Suprapubic skin (tissue), 4 donors: ENCODE results near the gene FRAS1.

Experiments
- CTCF ChIP-seq, 2 donors: fragments of 200-600 bp in 1 of 2; fragments of 450-650 bp in 1 of 2; sonication (generic) in 1 of 2; IDR thresholded peaks; one replicate each; pipeline ENCODE4 v1.5.1; 2016 to 2019; ENCODE audit warnings: antibody characterized with exemption in 2 of 2, mild to moderate bottlenecking in 1 of 2, moderate library complexity in 1 of 2
- EP300 ChIP-seq: sonication (generic); formaldehyde crosslinking; IDR thresholded peaks from one replicate; pipeline ENCODE4 v1.6.1; 2017; ENCODE audit warnings: antibody characterized with exemption
- POLR2A ChIP-seq, 2 donors: fragments of 450-650 bp; IDR thresholded peaks; one replicate each; pipeline ENCODE4 v1.6.1; 2017; ENCODE audit warnings: antibody characterized with exemption in 2 of 2, mild to moderate bottlenecking in 2 of 2, moderate library complexity in 2 of 2
- POLR2AphosphoS5 ChIP-seq, 3 donors: sonication (generic); formaldehyde crosslinking; IDR thresholded peaks; one replicate each; pipeline ENCODE4 v1.6.1; 2017; ENCODE audit warnings: antibody characterized with exemption in 3 of 3

GRCh38 chr4:78070731-78071282 lies 13.7 kb downstream of the FRAS1 start:
- no peak for TF ChIP-seq CTCF (IDR thresholded peaks at IDR 0.05)
- TF ChIP-seq EP300 = no peak
- no peak for TF ChIP-seq POLR2A (IDR thresholded peaks at IDR 0.05)
- no peak for TF ChIP-seq POLR2AphosphoS5 (IDR thresholded peaks at IDR 0.05)
